ENCODE measurements around the gene BLNK. TPM values are rescaled to one million over a fixed set of nuclear protein-coding genes. Genes with fewer than 3 reads are reported as not detected.

BLNK gene
- total RNA-seq, 1 donor from 2014 or later = 267 TPM

DNA sequence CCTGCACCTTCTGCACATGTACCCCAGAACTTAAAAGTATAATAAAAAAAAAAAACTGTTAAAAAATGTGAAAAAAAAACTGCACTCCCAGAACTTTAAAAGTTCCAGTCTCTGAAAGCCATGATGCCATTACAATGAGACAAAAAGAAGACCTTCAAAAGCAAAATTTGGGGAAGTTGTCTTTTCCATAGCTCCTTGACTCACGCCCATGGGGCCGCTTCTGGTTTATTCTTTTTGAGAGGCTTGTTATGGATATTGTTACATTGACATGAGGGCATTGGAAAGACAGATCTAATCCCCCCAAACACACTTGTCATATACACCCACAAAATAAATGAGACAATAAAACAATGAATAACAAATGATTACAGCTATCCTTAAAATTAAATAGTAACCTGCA is 798 bp downstream of the BLNK start:
- H3K27me3 Mint-ChIP-seq = no peaks in the 10 kb centered on the region
- H3K27ac Mint-ChIP-seq = peak overlapping the region; percentile 98
- H3K4me1 Mint-ChIP-seq = peaks cover 81% of the 10 kb centered on the region
- intact Hi-C loops (cut with micrococcal nuclease) = loop anchor here (2.0 to 10.0 kb wide), 2 partner anchors 14 to 434 kb away; no protein-coding TSS in a partner anchor
- H3K9me3 Mint-ChIP-seq = no peaks in the 10 kb centered on the region
- POLR2A ChIA-PET = interaction anchor here (0.5 to 8.2 kb wide), 17 partner anchors 11 to 617 kb away, joined by 3 to 344 read pairs (median 9); partner anchors contain the start of gene ZNF518A
- H3K36me3 Mint-ChIP-seq (ENCODE audit: low read depth) = peaks cover 54% of the 10 kb centered on the region
- ATAC-seq (ENCODE audit: low read depth) = no peak
- H3K4me3 Mint-ChIP-seq = peak overlapping the region; percentile 91
- TF ChIP-seq, protein P1, sequence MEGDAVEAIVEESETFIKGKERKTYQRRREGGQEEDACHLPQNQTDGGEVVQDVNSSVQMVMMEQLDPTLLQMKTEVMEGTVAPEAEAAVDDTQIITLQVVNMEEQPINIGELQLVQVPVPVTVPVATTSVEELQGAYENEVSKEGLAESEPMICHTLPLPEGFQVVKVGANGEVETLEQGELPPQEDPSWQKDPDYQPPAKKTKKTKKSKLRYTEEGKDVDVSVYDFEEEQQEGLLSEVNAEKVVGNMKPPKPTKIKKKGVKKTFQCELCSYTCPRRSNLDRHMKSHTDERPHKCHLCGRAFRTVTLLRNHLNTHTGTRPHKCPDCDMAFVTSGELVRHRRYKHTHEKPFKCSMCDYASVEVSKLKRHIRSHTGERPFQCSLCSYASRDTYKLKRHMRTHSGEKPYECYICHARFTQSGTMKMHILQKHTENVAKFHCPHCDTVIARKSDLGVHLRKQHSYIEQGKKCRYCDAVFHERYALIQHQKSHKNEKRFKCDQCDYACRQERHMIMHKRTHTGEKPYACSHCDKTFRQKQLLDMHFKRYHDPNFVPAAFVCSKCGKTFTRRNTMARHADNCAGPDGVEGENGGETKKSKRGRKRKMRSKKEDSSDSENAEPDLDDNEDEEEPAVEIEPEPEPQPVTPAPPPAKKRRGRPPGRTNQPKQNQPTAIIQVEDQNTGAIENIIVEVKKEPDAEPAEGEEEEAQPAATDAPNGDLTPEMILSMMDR (IDR thresholded peaks at IDR 0.05) = no peak
- CTCF ChIA-PET = interaction anchor here (0.6 to 5.6 kb wide), 6 partner anchors 16 to 254 kb away, joined by 3 to 90 read pairs (median 14); no protein-coding TSS in a partner anchor
- DNase-seq = no peak

DNA sequence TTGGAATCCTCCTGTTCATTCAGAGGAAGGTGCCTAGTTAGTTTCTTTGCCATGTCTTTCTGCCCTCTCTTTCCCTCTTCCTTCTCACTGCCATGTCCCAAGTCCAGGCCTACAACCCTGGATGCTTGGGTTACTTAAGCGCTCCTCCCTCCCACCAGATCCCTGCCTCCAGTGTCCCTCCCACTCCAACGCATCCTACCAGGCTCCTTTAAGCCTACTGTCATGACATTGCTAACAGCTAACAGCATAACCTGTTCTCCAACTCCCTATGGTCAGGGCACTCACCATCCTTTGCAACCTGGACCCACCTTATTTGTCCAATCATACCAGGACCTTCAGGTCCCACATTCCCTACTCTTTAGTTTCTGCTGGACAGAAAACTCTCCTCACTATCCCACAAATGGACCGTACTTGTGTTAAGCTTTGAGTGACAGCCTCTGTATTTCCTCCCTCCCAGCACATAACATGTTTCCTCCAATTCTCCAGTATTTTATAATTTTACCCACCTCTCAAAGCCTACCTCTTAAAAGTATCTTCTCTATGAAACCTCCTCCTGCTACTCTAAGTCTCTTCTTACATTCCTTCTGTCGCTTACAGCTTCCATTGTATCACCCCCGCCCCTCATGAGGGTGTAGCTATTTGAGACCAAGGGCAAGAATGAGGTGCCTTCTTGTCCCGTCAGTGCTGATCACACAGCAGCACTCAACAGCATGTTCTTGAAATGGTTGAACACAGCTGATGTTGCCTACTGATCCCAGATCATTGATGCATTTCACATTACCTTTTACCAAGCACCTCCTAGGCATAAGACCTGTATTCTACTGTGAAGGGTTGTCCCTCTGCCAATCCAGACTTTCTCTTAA is 1.7 kb downstream of the BLNK start:
- Mint-ChIP-seq H3K4me1 (peaks cover 81% of the 10 kb centered on the region), H3K4me3 (peak overlapping the region; percentile 91), H3K36me3 (ENCODE audit: low read depth) (peaks cover 60% of the 10 kb centered on the region), H3K9me3 (no peaks in the 10 kb centered on the region), H3K27me3 (no peaks in the 10 kb centered on the region), H3K27ac (peak overlapping the region; percentile 98)
- no peak for ATAC-seq (ENCODE audit: low read depth)
- ChIA-PET CTCF (interaction anchor here (0.9 to 5.6 kb wide), 3 partner anchors 18 to 39 kb away, joined by 4 to 90 read pairs (median 74); no protein-coding TSS in a partner anchor), POLR2A (interaction anchor here (1.0 to 8.2 kb wide), 11 partner anchors 12 to 140 kb away, joined by 3 to 344 read pairs (median 39); partner anchors contain the start of gene ZNF518A)
- TF ChIP-seq, protein P1 (IDR thresholded peaks at IDR 0.05) = no peak
- DNase-seq = no peak
- intact Hi-C loops (cut with micrococcal nuclease) = loop anchor here (2.0 to 10.0 kb wide), 2 partner anchors 13 to 435 kb away; no protein-coding TSS in a partner anchor

DNA sequence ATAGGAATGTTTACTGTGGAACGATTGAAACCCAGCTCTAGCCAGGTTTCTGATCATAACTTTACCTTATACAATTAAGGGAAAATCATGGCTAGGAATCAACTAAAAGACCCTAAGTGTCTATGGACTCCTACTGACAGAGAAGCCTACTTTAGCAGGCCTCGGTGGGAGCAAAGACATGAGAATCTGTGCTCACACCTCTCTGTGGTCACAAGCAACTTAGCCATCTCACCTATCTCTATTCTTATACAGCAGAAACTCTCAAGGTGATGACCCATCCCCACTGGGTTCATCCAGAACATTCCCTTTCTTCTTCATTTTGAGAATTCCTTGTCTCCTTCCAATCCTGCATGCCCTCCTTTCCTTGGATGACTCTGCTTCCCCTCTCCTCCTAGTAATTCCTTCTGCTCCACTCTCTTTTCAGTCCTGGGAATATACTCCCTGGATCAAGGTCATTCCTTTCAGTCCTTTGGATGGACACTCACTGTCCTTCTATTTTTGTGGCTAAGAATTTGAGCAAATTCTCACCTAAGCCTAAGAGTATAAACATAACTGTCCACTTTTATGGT is 2.9 kb downstream of the BLNK start:
- Mint-ChIP-seq H3K27me3 (no peaks in the 10 kb centered on the region), H3K9me3 (no peaks in the 10 kb centered on the region), H3K4me1 (peaks cover 81% of the 10 kb centered on the region), H3K4me3 (peak overlapping the region; percentile 91), H3K27ac (peak overlapping the region; percentile 98), H3K36me3 (ENCODE audit: low read depth) (peaks cover 72% of the 10 kb centered on the region)
- intact Hi-C loops (cut with micrococcal nuclease) = no loop called here
- no peak for ATAC-seq (ENCODE audit: low read depth)
- ChIA-PET CTCF (interaction anchor here (1.6 to 5.6 kb wide), 4 partner anchors 10 to 38 kb away, joined by 4 to 90 read pairs (median 29); no protein-coding TSS in a partner anchor), POLR2A (interaction anchor here (1.4 to 12.1 kb wide), 9 partner anchors 11 to 139 kb away, joined by 3 to 94 read pairs (median 27); partner anchors contain the start of gene ZNF518A)
- TF ChIP-seq, protein P1 (IDR thresholded peaks at IDR 0.05) = no peak
- DNase-seq = no peak

DNA sequence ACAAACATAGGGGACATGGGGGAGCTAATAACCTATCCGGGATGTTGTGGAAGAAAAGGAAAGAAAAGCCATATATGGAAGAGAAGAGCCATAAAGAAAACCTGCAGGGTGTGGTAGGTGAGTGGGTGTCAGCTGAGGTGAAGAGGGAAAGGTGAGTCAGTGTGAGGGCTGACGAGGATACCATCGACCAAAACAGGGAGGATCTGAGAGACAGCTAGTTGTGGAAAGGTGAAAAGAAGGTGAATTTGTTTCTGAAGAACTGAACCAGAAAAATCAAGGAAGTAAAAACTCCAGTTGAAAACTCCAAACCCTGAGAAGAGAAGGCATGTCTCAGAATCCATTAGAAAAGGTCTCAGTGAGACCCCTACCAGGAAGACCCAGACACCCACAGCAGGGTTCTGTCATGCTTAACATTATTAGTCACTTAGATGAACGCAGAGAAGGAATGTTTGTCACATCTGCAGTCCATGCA is 4.1 kb downstream of the BLNK start:
- H3K27me3 Mint-ChIP-seq = no peaks in the 10 kb centered on the region
- H3K9me3 Mint-ChIP-seq = no peaks in the 10 kb centered on the region
- no peak for DNase-seq
- H3K4me1 Mint-ChIP-seq = peaks cover 81% of the 10 kb centered on the region
- peaks cover 82% of the 10 kb centered on the region for H3K36me3 Mint-ChIP-seq (ENCODE audit: low read depth)
- CTCF ChIA-PET = interaction anchor here (0.7 to 4.3 kb wide), 4 partner anchors 9 to 37 kb away, joined by 4 to 37 read pairs (median 12); no protein-coding TSS in a partner anchor
- POLR2A ChIA-PET = interaction anchor here (0.5 to 12.1 kb wide), 12 partner anchors 10 to 1136 kb away, joined by 3 to 72 read pairs (median 4); partner anchors contain the start of gene ZNF518A
- peak overlapping the region; percentile 98 for H3K27ac Mint-ChIP-seq
- TF ChIP-seq, protein P1 (IDR thresholded peaks at IDR 0.05) = no peak
- H3K4me3 Mint-ChIP-seq = peak overlapping the region; percentile 91
- ATAC-seq (ENCODE audit: low read depth) = peak; percentile 32
- intact Hi-C loops (cut with micrococcal nuclease) = no loop called here
